HepG2 (cell line): ENCODE data around the gene BRAP. TPM values are rescaled to one million over a fixed set of nuclear protein-coding genes. Genes with fewer than 3 reads are reported as not detected.

ENCODE experiments used
- E2F1 ChIP-seq: sonication (generic); formaldehyde crosslinking; IDR thresholded peaks from 2 replicates; pipeline ENCODE4 v1.5.0; 2020; ENCODE audit warnings: missing genetic modification reagents
- HOMEZ ChIP-seq: IDR thresholded peaks from 2 replicates; pipeline ENCODE4 v1.6.1; 2016; ENCODE audit warnings: low read depth
- KDM2A ChIP-seq: sonication (generic); formaldehyde crosslinking; IDR thresholded peaks from 2 replicates; pipeline ENCODE4 v1.4.0; 2020; ENCODE audit warnings: low read depth, missing genetic modification reagents, borderline replicate concordance
- MLX ChIP-seq: IDR thresholded peaks from 2 replicates; pipeline ENCODE4 v1.6.1; 2016
- MTA1 ChIP-seq: sonication (generic); formaldehyde crosslinking; IDR thresholded peaks from 2 replicates; pipeline ENCODE4 v1.4.0; 2020; ENCODE audit warnings: missing genetic modification reagents, mild to moderate bottlenecking, borderline replicate concordance
- NCOR1 ChIP-seq: fragments of 200-600 bp; sonication (generic); IDR thresholded peaks from 2 replicates; pipeline ENCODE4 v1.7.0; 2017; ENCODE audit warnings: antibody characterized with exemption, low read length, borderline replicate concordance
- NR2C2 ChIP-seq: sonication (generic); formaldehyde crosslinking; IDR thresholded peaks from 2 replicates; pipeline ENCODE4 v1.4.0; 2020; ENCODE audit warnings: missing genetic modification reagents, mild to moderate bottlenecking, moderate library complexity, borderline replicate concordance
- WIZ ChIP-seq: sonication (generic); formaldehyde crosslinking; IDR thresholded peaks from 2 replicates; pipeline ENCODE4 v1.5.1; 2020; ENCODE audit warnings: mild to moderate bottlenecking, missing genetic modification reagents
- ZBTB8A ChIP-seq: sonication (generic); formaldehyde crosslinking; IDR thresholded peaks from 2 replicates; pipeline ENCODE4 v1.4.0; 2020; ENCODE audit warnings: mild to moderate bottlenecking, low read depth, missing genetic modification reagents, borderline replicate concordance
- ZFAT ChIP-seq: sonication (generic); formaldehyde crosslinking; conservative IDR thresholded peaks from 2 replicates; pipeline ENCODE4 v1.8.1; 2023; ENCODE audit warnings: missing genetic modification reagents, inconsistent platforms
- ZFP37 ChIP-seq: sonication (generic); formaldehyde crosslinking; IDR thresholded peaks from 2 replicates; pipeline ENCODE4 v1.4.0; 2020; ENCODE audit warnings: missing genetic modification reagents, borderline replicate concordance
- ZNF224 ChIP-seq: sonication (generic); formaldehyde crosslinking; IDR thresholded peaks from 2 replicates; pipeline ENCODE4 v1.5.0; 2020; ENCODE audit warnings: mild to moderate bottlenecking, missing genetic modification reagents
- ZNF326 ChIP-seq: sonication (generic); formaldehyde crosslinking; IDR thresholded peaks from 2 replicates; pipeline ENCODE4 v1.4.0; 2020; ENCODE audit warnings: missing genetic modification reagents, borderline replicate concordance
- ZNF343 ChIP-seq: sonication (generic); formaldehyde crosslinking; IDR thresholded peaks from 2 replicates; pipeline ENCODE4 v1.4.0; 2020; ENCODE audit warnings: mild to moderate bottlenecking, missing genetic modification reagents
- ZNF569 ChIP-seq: sonication (generic); formaldehyde crosslinking; IDR thresholded peaks from 2 replicates; pipeline ENCODE4 v1.5.0; 2020; ENCODE audit warnings: mild to moderate bottlenecking, missing genetic modification reagents, moderate library complexity, borderline replicate concordance
- ZNF615 ChIP-seq: sonication (generic); formaldehyde crosslinking; IDR thresholded peaks from 2 replicates; pipeline ENCODE4 v1.5.0; 2020; ENCODE audit warnings: mild to moderate bottlenecking, missing genetic modification reagents, borderline replicate concordance
- ZNF616 ChIP-seq: sonication (generic); formaldehyde crosslinking; IDR thresholded peaks from 2 replicates; pipeline ENCODE4 v1.5.0; 2020; ENCODE audit warnings: low read depth, mild to moderate bottlenecking, missing genetic modification reagents
- ZNF788 ChIP-seq: sonication (generic); formaldehyde crosslinking; IDR thresholded peaks from 2 replicates; pipeline ENCODE4 v1.5.0; 2020; ENCODE audit warnings: mild to moderate bottlenecking, missing genetic modification reagents, borderline replicate concordance
- ZNF891 ChIP-seq: sonication (generic); formaldehyde crosslinking; IDR thresholded peaks from 2 replicates; pipeline ENCODE4 v1.5.0; 2020; ENCODE audit warnings: mild to moderate bottlenecking, missing genetic modification reagents
- polyA plus RNA-seq, 8 experiments: library from polyadenylated mRNA; depleted of rRNA in 3 of 8; stranded (reverse) in 7 of 8; unstranded in 1 of 8; fragments of >200 nt; fragmentation: Illumina TruSeq in 4 of 8; extraction: Trizol in 4 of 8; gene quantifications; 2 replicates each; pipeline versions ENCODE4 v1.2.1 to v1.2.3, GENCODE V29; 2011 to 2016; ENCODE audit warnings: low read depth in 4 of 8, missing spikeins in 1 of 8, mixed read lengths in 1 of 8; ENCODE audit not compliant: insufficient read depth in 1 of 8
- total RNA-seq, 5 experiments: library from RNA; depleted of rRNA; stranded (reverse); fragments of >200 nt; fragmentation: Illumina TruSeq; extraction: Trizol; gene quantifications; 2 replicates each; pipeline ENCODE4 v1.2.3, GENCODE V29; 2016; ENCODE audit warnings: low read depth in 1 of 5
- TF ChIP-seq, protein P1 (sequence below): sonication (generic); formaldehyde crosslinking; IDR thresholded peaks from 2 replicates; pipeline ENCODE4 v1.4.0; 2020; ENCODE audit warnings: low read depth, missing genetic modification reagents

The BRAP gene
- total and polyA plus RNA-seq, 2 of the 13 experiments (the other 11 are each of a cell fraction or from before 2014, with no cell fraction given), result 8.1 to 15.4 TPM

DNA sequence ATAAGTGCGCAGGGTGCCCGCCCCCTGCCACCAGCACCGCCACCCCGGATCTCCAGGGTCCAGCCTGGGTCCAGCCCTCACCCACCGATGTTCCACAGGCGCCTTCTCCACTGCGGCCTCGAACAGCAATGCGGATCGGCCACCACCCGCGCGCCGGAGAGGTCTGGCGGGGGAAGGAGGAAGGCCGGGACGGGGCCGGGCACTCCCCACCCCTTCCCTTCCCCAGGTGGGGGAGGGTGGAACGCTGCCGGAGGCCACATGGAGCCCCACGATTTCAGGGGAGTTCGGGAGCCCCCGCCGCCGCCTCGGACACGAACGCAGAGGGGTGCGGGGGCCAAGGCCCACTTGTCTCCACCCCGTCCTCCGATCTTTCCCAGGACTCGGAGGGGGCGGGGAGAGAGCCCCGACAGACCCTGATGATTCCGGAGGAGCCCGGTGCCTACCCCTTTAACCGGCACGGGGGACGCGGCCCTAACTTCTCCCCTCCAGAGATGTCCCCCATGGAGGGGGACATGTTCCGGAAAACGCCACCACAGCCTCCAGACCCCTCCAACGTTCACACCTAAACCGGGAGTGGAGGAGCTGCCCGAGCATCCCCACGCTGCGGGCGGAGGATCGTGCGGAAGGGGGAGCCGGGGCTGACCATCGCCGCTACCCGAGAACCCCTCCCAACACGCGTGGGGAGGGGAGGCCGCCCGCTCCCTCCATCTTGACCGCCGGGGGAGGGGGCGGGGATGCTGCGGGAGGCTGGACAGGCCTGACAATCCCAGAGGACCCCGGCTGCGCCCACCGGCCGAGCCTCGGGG is 87.7 kb downstream of the BRAP start (continued):
- TF ChIP-seq, protein P1, sequence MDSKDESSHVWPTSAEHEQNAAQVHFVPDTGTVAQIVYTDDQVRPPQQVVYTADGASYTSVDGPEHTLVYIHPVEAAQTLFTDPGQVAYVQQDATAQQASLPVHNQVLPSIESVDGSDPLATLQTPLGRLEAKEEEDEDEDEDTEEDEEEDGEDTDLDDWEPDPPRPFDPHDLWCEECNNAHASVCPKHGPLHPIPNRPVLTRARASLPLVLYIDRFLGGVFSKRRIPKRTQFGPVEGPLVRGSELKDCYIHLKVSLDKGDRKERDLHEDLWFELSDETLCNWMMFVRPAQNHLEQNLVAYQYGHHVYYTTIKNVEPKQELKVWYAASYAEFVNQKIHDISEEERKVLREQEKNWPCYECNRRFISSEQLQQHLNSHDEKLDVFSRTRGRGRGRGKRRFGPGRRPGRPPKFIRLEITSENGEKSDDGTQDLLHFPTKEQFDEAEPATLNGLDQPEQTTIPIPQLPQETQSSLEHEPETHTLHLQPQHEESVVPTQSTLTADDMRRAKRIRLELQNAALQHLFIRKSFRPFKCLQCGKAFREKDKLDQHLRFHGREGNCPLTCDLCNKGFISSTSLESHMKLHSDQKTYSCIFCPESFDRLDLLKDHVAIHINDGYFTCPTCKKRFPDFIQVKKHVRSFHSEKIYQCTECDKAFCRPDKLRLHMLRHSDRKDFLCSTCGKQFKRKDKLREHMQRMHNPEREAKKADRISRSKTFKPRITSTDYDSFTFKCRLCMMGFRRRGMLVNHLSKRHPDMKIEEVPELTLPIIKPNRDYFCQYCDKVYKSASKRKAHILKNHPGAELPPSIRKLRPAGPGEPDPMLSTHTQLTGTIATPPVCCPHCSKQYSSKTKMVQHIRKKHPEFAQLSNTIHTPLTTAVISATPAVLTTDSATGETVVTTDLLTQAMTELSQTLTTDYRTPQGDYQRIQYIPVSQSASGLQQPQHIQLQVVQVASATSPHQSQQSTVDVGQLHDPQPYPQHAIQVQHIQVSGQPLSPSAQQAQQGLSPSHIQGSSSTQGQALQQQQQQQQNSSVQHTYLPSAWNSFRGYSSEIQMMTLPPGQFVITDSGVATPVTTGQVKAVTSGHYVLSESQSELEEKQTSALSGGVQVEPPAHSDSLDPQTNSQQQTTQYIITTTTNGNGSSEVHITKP (CRISPR knock-in tag), result no peak
- TF ChIP-seq E2F1 (CRISPR knock-in tag), result no peak
- TF ChIP-seq ZNF615, result no peak
- no peak for TF ChIP-seq ZNF616
- no peak for TF ChIP-seq NR2C2
- TF ChIP-seq ZNF788, result no peak
- TF ChIP-seq ZBTB8A, result no peak
- no peak for TF ChIP-seq ZNF224 (CRISPR knock-in tag)
- no peak for TF ChIP-seq MLX (CRISPR knock-in tag)
- no peak for TF ChIP-seq ZNF569 (CRISPR knock-in tag)
- TF ChIP-seq NCOR1, result no peak
- no peak for TF ChIP-seq HOMEZ (CRISPR knock-in tag)
- no peak for TF ChIP-seq ZNF343 (CRISPR knock-in tag)
- peak; percentile 56; the same call in 1 of the 2 replicates for TF ChIP-seq KDM2A (CRISPR knock-in tag)
- no peak; the same call in 1 of the 2 replicates for TF ChIP-seq ZNF891
- no peak for TF ChIP-seq ZFP37 (CRISPR knock-in tag)
- no peak for TF ChIP-seq MTA1 (CRISPR knock-in tag)
- no peak for TF ChIP-seq ZFAT (CRISPR knock-in tag)
- no peak for TF ChIP-seq WIZ (CRISPR knock-in tag)
- TF ChIP-seq ZNF326 (CRISPR knock-in tag), result no peak
